Gastrocnemius medialis (tissue), 4 donors: ENCODE data around the gene HTR1B. TPM values are rescaled to one million over a fixed set of nuclear protein-coding genes. Genes with fewer than 3 reads are reported as not detected.

Experiments
- ATAC-seq, 2 donors: fragments of 150-250 bp; one replicate each; pipeline ENCODE4 v1.9.1; 2016
- DNase-seq, 2 donors: peaks; one replicate each; pipeline ENCODE4 v3.0.0-alpha.2; 2019
- H3K27ac ChIP-seq, 4 donors: fragments of 200-600 bp; sonication (generic); 1 replicate in 1 of 4; 2 replicates in 3 of 4; pipeline ENCODE4 v1.5.1; 2016 to 2018; ENCODE audit warnings: mild to moderate bottlenecking in 2 of 4, moderate library complexity in 1 of 4
- H3K27me3 ChIP-seq, 3 donors: fragments of 200-600 bp; sonication (generic) in 2 of 3; 1 replicate in 1 of 3; 2 replicates in 2 of 3; pipeline versions ENCODE4 v1.5.1 to v1.6.0; 2016 to 2019; ENCODE audit warnings: mild to moderate bottlenecking in 1 of 3, moderate library complexity in 1 of 3
- H3K36me3 ChIP-seq, 2 donors: fragments of 200-600 bp; sonication (generic) in 1 of 2; one replicate each; pipeline ENCODE4 v1.5.1; 2017 to 2018
- H3K4me1 ChIP-seq, 2 donors: fragments of 200-600 bp; sonication (generic) in 1 of 2; one replicate each; pipeline ENCODE4 v1.5.1; 2016 to 2017; ENCODE audit warnings: mild to moderate bottlenecking in 2 of 2
- H3K4me3 ChIP-seq, 4 donors: fragments of 200-600 bp; sonication (generic) in 3 of 4; 1 replicate in 1 of 4; 2 replicates in 3 of 4; pipeline ENCODE4 v1.5.1; 2016 to 2019; ENCODE audit warnings: mild to moderate bottlenecking in 2 of 4
- H3K9me3 ChIP-seq, 3 donors: fragments of 200-600 bp; sonication (generic) in 2 of 3; 1 replicate in 1 of 3; 2 replicates in 2 of 3; pipeline ENCODE4 v1.5.1; 2016 to 2019
- CTCF ChIP-seq, 5 experiments: fragments of 450-650 bp in 3 of 5; fragments of 200-600 bp in 2 of 5; sonication (generic) in 2 of 5; IDR thresholded peaks in 4 of 5; conservative IDR thresholded peaks in 1 of 5; 1 replicate in 4 of 5; 2 replicates in 1 of 5; pipeline ENCODE4 v1.5.1; 2016 to 2019; ENCODE audit warnings: antibody characterized with exemption in 5 of 5, mild to moderate bottlenecking in 3 of 5, moderate library complexity in 3 of 5
- POLR2A ChIP-seq, 2 donors: fragments of 450-650 bp; IDR thresholded peaks; one replicate each; pipeline ENCODE4 v1.6.1; 2017; ENCODE audit warnings: antibody characterized with exemption in 2 of 2, mild to moderate bottlenecking in 2 of 2, moderate library complexity in 2 of 2
- in situ Hi-C, 4 donors: fragments of 200-750 bp; cut with MboI; loops; one replicate each; pipeline versions ENCODE4 v1.15.0 to v1.8.0; 2017; ENCODE audit warnings: low sequenced_read_pairs in 4 of 4
- intact Hi-C: fragments of 100-400 bp; cut with DNase I; formaldehyde crosslinking; loops from one replicate; pipeline ENCODE4 v1.15.1; 2023; ENCODE audit warnings: low total_unique reads
- total RNA-seq, 4 donors: library from RNA; depleted of rRNA; stranded (reverse); fragments of >200 nt; gene quantifications; one replicate each; pipeline versions ENCODE4 v1.1.0 to v1.2.3, GENCODE V29; 2016

The HTR1B gene, protein sequence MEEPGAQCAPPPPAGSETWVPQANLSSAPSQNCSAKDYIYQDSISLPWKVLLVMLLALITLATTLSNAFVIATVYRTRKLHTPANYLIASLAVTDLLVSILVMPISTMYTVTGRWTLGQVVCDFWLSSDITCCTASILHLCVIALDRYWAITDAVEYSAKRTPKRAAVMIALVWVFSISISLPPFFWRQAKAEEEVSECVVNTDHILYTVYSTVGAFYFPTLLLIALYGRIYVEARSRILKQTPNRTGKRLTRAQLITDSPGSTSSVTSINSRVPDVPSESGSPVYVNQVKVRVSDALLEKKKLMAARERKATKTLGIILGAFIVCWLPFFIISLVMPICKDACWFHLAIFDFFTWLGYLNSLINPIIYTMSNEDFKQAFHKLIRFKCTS
- not detected for total RNA-seq

DNA sequence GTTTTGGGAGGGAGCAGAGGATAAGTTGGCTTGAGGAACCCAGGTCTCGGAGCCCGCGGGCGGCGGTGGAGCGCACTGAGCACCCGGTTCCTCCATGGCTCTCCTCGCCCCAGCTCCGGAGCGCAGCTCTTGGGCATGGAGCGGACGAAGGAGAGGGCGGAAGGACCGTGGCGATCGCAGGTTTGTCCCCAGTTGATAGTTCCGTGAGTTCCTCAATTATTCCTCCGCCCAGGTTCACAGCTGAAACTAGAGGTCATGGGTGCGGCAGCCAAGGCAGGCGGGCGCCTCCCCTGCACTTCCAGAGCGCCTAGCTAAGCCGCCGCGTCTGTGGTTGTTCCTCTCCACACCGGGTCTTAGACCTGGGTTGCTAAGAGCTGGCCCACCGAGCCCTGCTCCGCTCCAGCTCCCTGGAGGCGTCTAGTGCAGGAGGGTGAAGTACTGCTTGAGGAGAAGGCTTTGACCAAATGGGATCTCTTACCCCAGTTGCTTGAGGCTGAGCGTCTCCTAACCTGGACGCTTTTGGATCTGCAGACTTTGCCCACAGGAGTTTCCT is at the start of gene HTR1B:
TSS of gene HTR1B (minus strand) at position 184 of the 553 bp plus-strand sequence. CDS start at position 96, 88 bp downstream.
- peaks cover 0 to 7% of the 10 kb centered on the region in 2 donors for H3K4me1 ChIP-seq
- no peaks in the 10 kb centered on the region for H3K9me3 ChIP-seq
- intact Hi-C loops (no loop called here), in situ Hi-C loops (loop anchor here in 3 of 4 donors (25.0 kb wide), 1 partner anchor 1526 kb away; no protein-coding TSS in a partner anchor)
- TF ChIP-seq CTCF (IDR thresholded peaks at IDR 0.05 in 4 of 5, conservative IDR thresholded peaks at IDR 0.05 in 1 of 5) (no peak), POLR2A (IDR thresholded peaks at IDR 0.05) (no peak)
- no peak for DNase-seq
- no peaks in the 10 kb centered on the region for H3K36me3 ChIP-seq
- ATAC-seq, result no peak
- H3K27me3 ChIP-seq, result peaks cover 45 to 69% (median 57%) of the 10 kb centered on the region in 3 donors
- H3K27ac ChIP-seq, result no peak within 1 kb of the TSS
- peak within 1 kb of the TSS; percentile 34 to 54 (median 46) for H3K4me3 ChIP-seq

- H3K4me1 ChIP-seq, result no peaks in the 10 kb centered on the region
- H3K27me3 ChIP-seq, result no peaks in the 10 kb centered on the region
- no peak overlapping the region for H3K4me3 ChIP-seq
- ATAC-seq (no peak), DNase-seq (no peak)
- H3K27ac ChIP-seq, result no peak overlapping the region
- H3K9me3 ChIP-seq, result no peaks in the 10 kb centered on the region
- no peaks in the 10 kb centered on the region for H3K36me3 ChIP-seq
- TF ChIP-seq POLR2A (IDR thresholded peaks at IDR 0.05), result no peak
- no peak for TF ChIP-seq CTCF (IDR thresholded peaks at IDR 0.05 in 4 of 5, conservative IDR thresholded peaks at IDR 0.05 in 1 of 5)
- intact Hi-C loops, result no loop called here
- in situ Hi-C loops, result no loop called here
These were observed 49.3 kb upstream of the HTR1B start for GRCh38 chr6:77512554-77512953.

DNA sequence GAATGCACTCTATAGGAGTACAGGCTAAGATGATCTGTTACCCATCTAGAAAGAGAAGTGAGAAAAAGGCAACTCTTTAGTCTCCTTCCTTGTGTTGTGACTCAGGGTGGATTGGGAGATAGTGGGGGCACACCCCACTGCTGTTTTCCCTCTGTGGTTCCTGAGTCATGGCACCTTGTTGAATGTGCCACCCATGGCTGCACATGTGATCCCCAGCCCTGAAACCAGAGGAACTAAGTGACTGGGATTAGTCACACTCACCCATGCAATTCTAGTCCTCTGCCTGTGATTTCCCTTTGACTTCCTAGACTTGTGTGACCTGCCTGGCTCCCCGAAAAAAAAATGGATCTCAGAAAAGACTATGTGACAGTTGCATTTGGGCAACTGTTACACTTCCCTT is 48.6 kb upstream of the HTR1B start:
- no peak for DNase-seq
- ATAC-seq, result no peak
- Histone ChIP-seq H3K36me3 (no peaks in the 10 kb centered on the region), H3K27me3 (no peaks in the 10 kb centered on the region), H3K9me3 (no peaks in the 10 kb centered on the region), H3K27ac (no peak overlapping the region), H3K4me1 (no peaks in the 10 kb centered on the region), H3K4me3 (no peak overlapping the region)
- intact Hi-C loops (no loop called here), in situ Hi-C loops (no loop called here)
- TF ChIP-seq POLR2A (IDR thresholded peaks at IDR 0.05) (no peak), CTCF (IDR thresholded peaks at IDR 0.05 in 4 of 5, conservative IDR thresholded peaks at IDR 0.05 in 1 of 5) (no peak)

DNA sequence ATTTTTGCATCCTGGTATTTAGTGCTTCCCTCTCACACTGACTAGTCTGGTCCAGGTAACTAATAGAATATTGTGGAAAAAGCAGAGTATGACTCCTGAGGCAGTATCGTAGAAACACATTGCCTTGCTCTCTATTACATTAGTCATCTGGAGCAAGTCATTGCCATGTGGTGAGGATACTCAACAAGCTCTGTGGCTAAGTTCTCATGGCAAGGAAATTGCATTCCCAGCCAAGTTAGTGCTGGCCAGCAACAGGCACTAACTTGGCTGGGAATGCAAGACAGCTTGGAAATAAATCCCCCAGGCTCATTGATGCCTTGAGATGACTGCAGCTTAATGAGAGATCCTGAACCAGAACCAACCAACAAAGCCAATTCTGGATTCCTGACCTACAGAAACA is 39.7 kb upstream of the HTR1B start:
- ATAC-seq (no peak), DNase-seq (no peak)
- intact Hi-C loops, result no loop called here
- no peaks in the 10 kb centered on the region for H3K27me3 ChIP-seq
- H3K4me1 ChIP-seq, result no peaks in the 10 kb centered on the region
- in situ Hi-C loops, result no loop called here
- no peaks in the 10 kb centered on the region for H3K9me3 ChIP-seq
- H3K27ac ChIP-seq, result no peak overlapping the region
- no peaks in the 10 kb centered on the region for H3K36me3 ChIP-seq
- no peak overlapping the region for H3K4me3 ChIP-seq
- TF ChIP-seq CTCF (IDR thresholded peaks at IDR 0.05 in 4 of 5, conservative IDR thresholded peaks at IDR 0.05 in 1 of 5) (no peak), POLR2A (IDR thresholded peaks at IDR 0.05) (no peak)
